HUES48 (cell line): ENCODE results near the gene TMEM63A.
"Not testable (repeated sequence)": the region's sequence is repeated elsewhere in the genome, so short reads cannot be mapped to it uniquely, and the experiment has no call there.

Experiments used
- H3K27ac ChIP-seq: one replicate; pipeline ENCODE4 v1.7.0; 2013; ENCODE audit warnings: low read depth, low read length, inconsistent platforms
- H3K27me3 ChIP-seq: 2 replicates; pipeline ENCODE4 v1.6.1; 2013; ENCODE audit warnings: mild to moderate bottlenecking, low read length; ENCODE audit not compliant: control insufficient read depth, insufficient read depth
- H3K36me3 ChIP-seq: 2 replicates; pipeline ENCODE4 v1.6.1; 2013; ENCODE audit warnings: low read length; ENCODE audit not compliant: control insufficient read depth, insufficient read depth
- H3K4me1 ChIP-seq: 2 replicates; pipeline ENCODE4 v1.6.1; 2013; ENCODE audit warnings: mild to moderate bottlenecking, low read length; ENCODE audit not compliant: control insufficient read depth, insufficient read depth
- H3K4me3 ChIP-seq: 2 replicates; pipeline ENCODE4 v1.5.1; 2013; ENCODE audit warnings: mild to moderate bottlenecking, low read depth, low read length
- H3K9ac ChIP-seq: 2 replicates; pipeline ENCODE4 v1.6.1; 2013; ENCODE audit warnings: mild to moderate bottlenecking, low read depth, low read length, moderate library complexity
- H3K9me3 ChIP-seq: 2 replicates; pipeline ENCODE4 v1.6.1; 2013; ENCODE audit warnings: low read length; ENCODE audit not compliant: control insufficient read depth, insufficient read depth

TMEM63A gene

GRCh38 chr1:225806736-225807135 lies 75.4 kb downstream of the TMEM63A start:
- not testable (repeated sequence) for H3K9ac ChIP-seq, H3K27ac ChIP-seq, H3K4me1 ChIP-seq, H3K27me3 ChIP-seq, H3K9me3 ChIP-seq, H3K4me3 ChIP-seq, H3K36me3 ChIP-seq

- H3K4me1 ChIP-seq, result peaks cover 2% of the 10 kb centered on the region
- no peaks in the 10 kb centered on the region for H3K9me3 ChIP-seq
- H3K27ac ChIP-seq, result no peak overlapping the region
- H3K4me3 ChIP-seq, result no peak overlapping the region
- no peaks in the 10 kb centered on the region for H3K27me3 ChIP-seq
- H3K9ac ChIP-seq, result no peak overlapping the region
- H3K36me3 ChIP-seq, result no peaks in the 10 kb centered on the region
These were observed 75.9 kb downstream of the TMEM63A start for GRCh38 chr1:225806249-225806648.

- H3K27me3 ChIP-seq, H3K36me3 ChIP-seq, H3K27ac ChIP-seq, H3K9me3 ChIP-seq, H3K4me3 ChIP-seq, H3K9ac ChIP-seq, H3K4me1 ChIP-seq: not testable (repeated sequence)
These were observed 81.0 kb downstream of the TMEM63A start for GRCh38 chr1:225801146-225801545.

- H3K9ac ChIP-seq, H3K4me3 ChIP-seq, H3K27me3 ChIP-seq, H3K9me3 ChIP-seq, H3K27ac ChIP-seq, H3K4me1 ChIP-seq: not testable (repeated sequence)
- peaks cover 13% of the 10 kb centered on the region for H3K36me3 ChIP-seq
These were observed 86.1 kb downstream of the TMEM63A start for GRCh38 chr1:225796097-225796496.
